Transverse colon (tissue), 3 donors: ENCODE results near the gene SAMD13.

Source experiments
- CTCF ChIP-seq, 5 experiments: fragments of 200-600 bp in 3 of 5; fragments of 450-650 bp in 2 of 5; sonication (generic) in 3 of 5; IDR thresholded peaks; 1 replicate in 2 of 5; 2 replicates in 3 of 5; pipeline ENCODE4 v1.5.1; 2016 to 2017; ENCODE audit warnings: antibody characterized with exemption in 5 of 5, inconsistent platforms in 3 of 5, mild to moderate bottlenecking in 2 of 5, moderate library complexity in 1 of 5
- EP300 ChIP-seq: sonication (generic); formaldehyde crosslinking; IDR thresholded peaks from one replicate; pipeline ENCODE4 v1.6.1; 2017; ENCODE audit warnings: antibody characterized with exemption, low read depth
- POLR2A ChIP-seq: fragments of 450-650 bp; IDR thresholded peaks from one replicate; pipeline ENCODE4 v1.6.1; 2016; ENCODE audit warnings: antibody characterized with exemption, mild to moderate bottlenecking, moderate library complexity

- TF ChIP-seq CTCF (IDR thresholded peaks at IDR 0.05), result no peak
- TF ChIP-seq EP300, result no peak
- no peak for TF ChIP-seq POLR2A
Observed at GRCh38 chr1:84370831-84371394, 69.4 kb downstream of the SAMD13 start.
